ENCODE measurements around the gene GPC5.
"Not testable (repeated sequence)": the region's sequence is repeated elsewhere in the genome, so short reads cannot be mapped to it uniquely, and the experiment has no call there.

Gene GPC5

GRCh38 chr13:91773591-91774227, 375.3 kb downstream of the GPC5 start:
- Histone ChIP-seq H3K27me3 (replicated peaks; ENCODE audit: control insufficient read depth, insufficient read depth, low read length) (no peaks in the 10 kb centered on the region), H3K4me3 (replicated peaks; ENCODE audit: low read depth, low read length) (no peak overlapping the region), H3K36me3 (ENCODE audit: control insufficient read depth, insufficient read depth, low read length) (no peaks in the 10 kb centered on the region)
- DNase-seq (ENCODE audit: extremely low read depth, insufficient read length), result no peak
- no peak for TF ChIP-seq CTCF (IDR thresholded peaks at IDR 0.05; ENCODE audit: insufficient read depth, low read length, poor library complexity, severe bottlenecking)

- no peak for TF ChIP-seq CTCF (IDR thresholded peaks at IDR 0.05; ENCODE audit: insufficient read depth, low read length, poor library complexity, severe bottlenecking)
- Histone ChIP-seq H3K36me3 (ENCODE audit: control insufficient read depth, insufficient read depth, low read length) (no peaks in the 10 kb centered on the region), H3K27me3 (replicated peaks; ENCODE audit: control insufficient read depth, insufficient read depth, low read length) (no peaks in the 10 kb centered on the region), H3K4me3 (replicated peaks; ENCODE audit: low read depth, low read length) (no peak overlapping the region)
- DNase-seq (ENCODE audit: extremely low read depth, insufficient read length), result no peak
Measured at GRCh38 chr13:91774397-91774796, 376.0 kb downstream of the GPC5 start.

GRCh38 chr13:91776611-91777193, 378.3 kb downstream of the GPC5 start:
- TF ChIP-seq CTCF (IDR thresholded peaks at IDR 0.05; ENCODE audit: insufficient read depth, low read length, poor library complexity, severe bottlenecking), result no peak
- Histone ChIP-seq H3K4me3 (replicated peaks; ENCODE audit: low read depth, low read length) (no peak overlapping the region), H3K36me3 (ENCODE audit: control insufficient read depth, insufficient read depth, low read length) (no peaks in the 10 kb centered on the region), H3K27me3 (replicated peaks; ENCODE audit: control insufficient read depth, insufficient read depth, low read length) (no peaks in the 10 kb centered on the region)
- DNase-seq (ENCODE audit: extremely low read depth, insufficient read length), result no peak

DNA sequence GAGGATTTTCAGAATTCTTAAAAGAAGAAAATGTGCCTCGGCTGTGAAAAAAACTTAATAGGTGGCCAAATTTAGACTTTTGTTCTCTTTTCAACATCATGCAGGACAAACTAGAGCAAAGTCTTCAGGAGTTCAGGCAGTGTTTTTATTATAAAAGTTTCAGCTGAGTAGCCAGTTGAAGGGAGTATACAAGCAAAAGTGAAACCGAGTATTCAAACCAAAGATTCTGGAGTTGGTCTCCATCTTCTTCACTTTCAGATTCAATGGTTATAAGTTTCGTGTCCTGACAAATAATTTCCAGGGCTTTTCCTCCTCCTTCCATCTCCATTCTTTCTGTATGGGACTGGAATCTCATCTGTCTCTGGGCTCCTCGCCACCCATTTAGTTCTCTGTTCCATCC, 379.7 kb downstream of the GPC5 start:
- TF ChIP-seq CTCF (IDR thresholded peaks at IDR 0.05; ENCODE audit: insufficient read depth, low read length, poor library complexity, severe bottlenecking), result no peak
- Histone ChIP-seq H3K4me3 (replicated peaks; ENCODE audit: low read depth, low read length) (no peak overlapping the region), H3K27me3 (replicated peaks; ENCODE audit: control insufficient read depth, insufficient read depth, low read length) (no peaks in the 10 kb centered on the region), H3K36me3 (ENCODE audit: control insufficient read depth, insufficient read depth, low read length) (no peaks in the 10 kb centered on the region)
- no peak for DNase-seq (ENCODE audit: extremely low read depth, insufficient read length)

DNA sequence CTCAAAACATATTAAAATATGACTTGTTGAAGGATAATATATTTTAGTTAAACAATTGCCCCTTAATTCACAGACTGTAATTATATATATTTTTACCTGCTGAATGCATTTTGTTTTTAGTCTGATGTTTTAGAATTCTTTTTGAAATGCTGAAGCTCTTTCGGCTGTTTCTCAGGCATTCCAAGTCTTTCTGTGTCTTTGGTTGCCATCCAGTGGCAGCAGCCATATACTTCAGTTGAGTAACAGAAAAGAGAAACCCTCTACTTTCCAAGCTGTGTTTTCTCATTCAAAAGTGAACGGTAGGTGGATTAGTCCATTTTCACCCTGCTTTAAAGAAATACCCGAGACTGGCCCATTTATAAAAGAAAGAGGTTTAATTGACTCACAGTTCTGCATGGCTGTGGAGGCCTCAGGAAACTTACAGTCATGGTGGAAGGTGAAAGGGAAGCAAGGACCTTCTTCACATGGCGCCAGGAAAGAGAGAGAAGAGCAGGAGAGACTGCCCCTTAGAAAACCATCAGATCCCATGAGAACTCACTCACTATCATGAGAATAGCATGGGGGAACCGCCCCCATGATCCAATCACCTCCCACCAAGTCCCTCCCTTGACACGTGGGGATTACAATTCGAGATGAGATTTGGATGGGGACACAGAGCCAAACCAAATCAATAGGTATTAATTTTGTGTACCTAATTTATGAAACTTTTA, 383.7 kb downstream of the GPC5 start:
- not testable (repeated sequence) for H3K27me3 ChIP-seq (replicated peaks; ENCODE audit: control insufficient read depth, insufficient read depth, low read length); DNase-seq (ENCODE audit: extremely low read depth, insufficient read length); H3K4me3 ChIP-seq (replicated peaks; ENCODE audit: low read depth, low read length)

DNA sequence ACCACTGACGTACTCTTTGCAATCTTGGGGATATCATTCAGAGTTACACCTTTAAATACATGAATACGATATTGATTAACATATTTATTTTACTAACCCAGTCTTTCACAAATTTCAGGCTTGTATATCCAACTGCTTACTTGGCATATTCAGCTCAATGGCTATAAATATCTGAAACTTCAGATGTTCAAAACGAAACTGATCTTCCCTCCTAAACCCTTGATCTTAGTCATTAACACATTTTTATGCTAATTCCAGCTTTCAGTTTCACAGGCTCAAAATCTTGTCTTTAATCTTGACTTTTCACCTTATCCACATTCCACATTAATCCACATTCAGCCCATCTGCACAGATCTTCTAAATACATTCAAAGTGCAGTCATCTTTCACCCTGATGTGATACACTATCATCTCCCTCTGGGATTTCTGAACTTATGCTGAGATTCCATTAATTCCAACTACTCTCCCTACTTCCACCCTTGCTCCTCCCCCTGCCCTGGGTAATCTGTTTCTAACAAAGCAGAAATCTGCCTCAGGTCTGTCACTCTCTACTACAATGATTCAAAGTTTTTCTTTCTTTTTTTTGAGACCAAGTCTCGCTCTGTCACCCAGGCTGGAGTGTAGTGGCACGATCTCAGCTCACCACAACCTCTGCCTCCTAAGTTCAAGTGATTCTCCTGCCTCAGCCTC, 387.2 kb downstream of the GPC5 start:
- Histone ChIP-seq H3K36me3 (ENCODE audit: control insufficient read depth, insufficient read depth, low read length) (no peaks in the 10 kb centered on the region), H3K4me3 (replicated peaks; ENCODE audit: low read depth, low read length) (no peak overlapping the region), H3K27me3 (replicated peaks; ENCODE audit: control insufficient read depth, insufficient read depth, low read length) (no peaks in the 10 kb centered on the region)
- TF ChIP-seq CTCF (IDR thresholded peaks at IDR 0.05; ENCODE audit: insufficient read depth, low read length, poor library complexity, severe bottlenecking), result no peak
- peak; percentile 5 for DNase-seq (ENCODE audit: extremely low read depth, insufficient read length)

More for the DNA sequence above, 383.7 kb downstream of the GPC5 start:
- H3K36me3 ChIP-seq (ENCODE audit: control insufficient read depth, insufficient read depth, low read length), result not testable (repeated sequence)

All from GM06990 (cell line).